ENCODE results near the gene SH3BP1.

The SH3BP1 gene

GRCh38 chr22:37633625-37634416, 5.6 kb upstream of the SH3BP1 start:
- DNase-seq, result peak; percentile 61 to 69
- peak; percentile 18 for TF ChIP-seq POLR2A (IDR thresholded peaks at IDR 0.05; ENCODE audit: low read length)
- TF ChIP-seq GATA1 (IDR thresholded peaks at IDR 0.05; ENCODE audit: low read depth, low read length), result no peak

GRCh38 chr22:37634417-37634924, 5.0 kb upstream of the SH3BP1 start:
- DNase-seq, result peak in 1 of 2 experiments; percentile 49
- TF ChIP-seq GATA1 (IDR thresholded peaks at IDR 0.05; ENCODE audit: low read depth, low read length) (no peak), POLR2A (IDR thresholded peaks at IDR 0.05; ENCODE audit: low read length) (no peak)

- no peak for TF ChIP-seq POLR2A (IDR thresholded peaks at IDR 0.05; ENCODE audit: low read length)
- no peak for TF ChIP-seq GATA1 (IDR thresholded peaks at IDR 0.05; ENCODE audit: low read depth, low read length)
- DNase-seq, result no peak
These were observed 4.3 kb upstream of the SH3BP1 start for GRCh38 chr22:37635157-37635556.

- DNase-seq, result peak in 1 of 2 experiments; percentile 15
- TF ChIP-seq GATA1 (IDR thresholded peaks at IDR 0.05; ENCODE audit: low read depth, low read length) (no peak), POLR2A (IDR thresholded peaks at IDR 0.05; ENCODE audit: low read length) (no peak)
These were observed 3.1 kb upstream of the SH3BP1 start for GRCh38 chr22:37636186-37636948.

- DNase-seq, result no peak
- TF ChIP-seq POLR2A (IDR thresholded peaks at IDR 0.05; ENCODE audit: low read length), result no peak
- no peak for TF ChIP-seq GATA1 (IDR thresholded peaks at IDR 0.05; ENCODE audit: low read depth, low read length)
These were observed 2.6 kb upstream of the SH3BP1 start for GRCh38 chr22:37636949-37637273.

GRCh38 chr22:37638391-37639069, 939 bp upstream of the SH3BP1 start:
- peak; percentile 7 for TF ChIP-seq POLR2A (IDR thresholded peaks at IDR 0.05; ENCODE audit: low read length)
- no peak for TF ChIP-seq GATA1 (IDR thresholded peaks at IDR 0.05; ENCODE audit: low read depth, low read length)
- peak; percentile 61 to 69 for DNase-seq

GRCh38 chr22:37639771-37640590, 512 bp downstream of the SH3BP1 start:
- no peak for DNase-seq
- no peak for TF ChIP-seq POLR2A (IDR thresholded peaks at IDR 0.05; ENCODE audit: low read length)
- TF ChIP-seq GATA1 (IDR thresholded peaks at IDR 0.05; ENCODE audit: low read depth, low read length), result no peak

- no peak for DNase-seq
- TF ChIP-seq GATA1 (IDR thresholded peaks at IDR 0.05; ENCODE audit: low read depth, low read length) (no peak), POLR2A (IDR thresholded peaks at IDR 0.05; ENCODE audit: low read length) (no peak)
These were observed 1.4 kb downstream of the SH3BP1 start for GRCh38 chr22:37640591-37641560.

- no peak for DNase-seq
- no peak for TF ChIP-seq GATA1 (IDR thresholded peaks at IDR 0.05; ENCODE audit: low read depth, low read length)
- TF ChIP-seq POLR2A (IDR thresholded peaks at IDR 0.05; ENCODE audit: low read length), result no peak
These were observed 2.1 kb downstream of the SH3BP1 start for GRCh38 chr22:37641561-37641949.

GRCh38 chr22:37643225-37643847, 3.9 kb downstream of the SH3BP1 start:
- no peak for TF ChIP-seq POLR2A (IDR thresholded peaks at IDR 0.05; ENCODE audit: low read length)
- TF ChIP-seq GATA1 (IDR thresholded peaks at IDR 0.05; ENCODE audit: low read depth, low read length), result no peak
- DNase-seq, result peak; percentile 70 to 87

GRCh38 chr22:37647317-37647716, 7.8 kb downstream of the SH3BP1 start:
- no peak for DNase-seq
- no peak for TF ChIP-seq GATA1 (IDR thresholded peaks at IDR 0.05; ENCODE audit: low read depth, low read length)
- no peak for TF ChIP-seq POLR2A (IDR thresholded peaks at IDR 0.05; ENCODE audit: low read length)

- TF ChIP-seq POLR2A (IDR thresholded peaks at IDR 0.05; ENCODE audit: low read length), result no peak
- TF ChIP-seq GATA1 (IDR thresholded peaks at IDR 0.05; ENCODE audit: low read depth, low read length), result no peak
- peak; percentile 54 to 68 for DNase-seq
These were observed 8.5 kb downstream of the SH3BP1 start for GRCh38 chr22:37647928-37648327.
